HEK293 (cell line): ENCODE data around the gene MDM2.

Experiments used
- CTCF ChIA-PET: fragments of 350-600 bp; formaldehyde crosslinking; extraction: SDS; loops from one replicate; lab custom pipeline; 2021; ENCODE audit warnings: antibody characterized with exemption; lab: Yijun Ruan, JAX
- POLR2A ChIA-PET: fragments of 300-600 bp; formaldehyde crosslinking; extraction: SDS; loops from one replicate; lab custom pipeline; 2020; ENCODE audit warnings: antibody characterized with exemption, inconsistent platforms; lab: Yijun Ruan, JAX
- H3K27ac ChIP-seq: fragments of 200-500 bp; sonication (Bioruptor generic); 2 replicates; pipeline ENCODE4 v1.5.1; 2014; ENCODE audit warnings: low read depth, low read length, control low read depth, inconsistent platforms; ENCODE audit errors: extremely low read depth
- H3K36me3 ChIP-seq, 2 experiments: fragments of 200-500 bp in 1 of 2; sonication (Bioruptor generic) in 1 of 2; 1 replicate in 1 of 2; 2 replicates in 1 of 2; pipeline ENCODE4 v1.5.1; 2014 to 2017; ENCODE audit warnings: inconsistent platforms in 2 of 2, low read length in 2 of 2; ENCODE audit not compliant: control insufficient read depth in 2 of 2, insufficient read depth in 1 of 2
- H3K4me1 ChIP-seq: fragments of 200-500 bp; sonication (Bioruptor generic); 2 replicates; pipeline ENCODE4 v1.5.1; 2014; ENCODE audit warnings: mild to moderate bottlenecking, low read length, inconsistent platforms; ENCODE audit not compliant: control insufficient read depth, insufficient read depth
- H3K4me3 ChIP-seq: 2 replicates; pipeline ENCODE4 v1.5.1; 2011; ENCODE audit warnings: low read depth, mild to moderate bottlenecking, control low read depth, low read length, moderate library complexity
- H3K9me3 ChIP-seq: fragments of 200-500 bp; sonication (Bioruptor generic); 2 replicates; pipeline ENCODE4 v1.5.1; 2014; ENCODE audit warnings: low read depth, low read length, inconsistent platforms; ENCODE audit not compliant: control insufficient read depth, insufficient read depth
- EGR2 ChIP-seq: fragments of 450-650 bp; formaldehyde crosslinking; IDR thresholded peaks from 2 replicates; pipeline ENCODE4 v1.5.1; 2016; ENCODE audit warnings: low read depth, missing biosample characterization, missing genetic modification characterization
- PRDM6 ChIP-seq: fragments of 450-650 bp; formaldehyde crosslinking; IDR thresholded peaks from 2 replicates; pipeline ENCODE4 v1.5.1; 2017; ENCODE audit warnings: missing biosample characterization, missing genetic modification characterization
- TCF7L2 ChIP-seq: IDR thresholded peaks from 2 replicates; pipeline ENCODE4 v1.6.1; 2011; ENCODE audit warnings: low read depth, mild to moderate bottlenecking, inconsistent platforms, low read length, moderate library complexity, borderline replicate concordance
- WT1 ChIP-seq: fragments of 450-650 bp; formaldehyde crosslinking; IDR thresholded peaks from 2 replicates; pipeline ENCODE4 v1.5.1; 2016; ENCODE audit warnings: missing biosample characterization, missing genetic modification characterization
- ZBTB11 ChIP-seq: fragments of 450-650 bp; formaldehyde crosslinking; conservative IDR thresholded peaks from 2 replicates; pipeline ENCODE4 v1.5.1; 2016; ENCODE audit warnings: low read depth, missing biosample characterization, missing genetic modification characterization
- ZBTB26 ChIP-seq: fragments of 450-650 bp; formaldehyde crosslinking; optimal IDR thresholded peaks from 2 replicates; pipeline ENCODE3; 2016; ENCODE audit warnings: missing biosample characterization, mild to moderate bottlenecking, missing genetic modification characterization
- ZFHX2 ChIP-seq: fragments of 450-650 bp; formaldehyde crosslinking; conservative IDR thresholded peaks from 2 replicates; pipeline ENCODE4 v1.5.1; 2016; ENCODE audit warnings: missing biosample characterization, missing genetic modification characterization
- ZIC2 ChIP-seq: fragments of 450-650 bp; formaldehyde crosslinking; IDR thresholded peaks from 2 replicates; pipeline ENCODE4 v1.5.1; 2016; ENCODE audit warnings: missing biosample characterization, missing genetic modification characterization
- ZNF174 ChIP-seq: fragments of 450-650 bp; formaldehyde crosslinking; IDR thresholded peaks from 2 replicates; pipeline ENCODE4 v1.5.0; 2017; ENCODE audit warnings: missing biosample characterization, mild to moderate bottlenecking, missing genetic modification characterization
- ZNF223 ChIP-seq: fragments of 450-650 bp; formaldehyde crosslinking; IDR thresholded peaks from 2 replicates; pipeline ENCODE4 v1.5.1; 2016; ENCODE audit warnings: missing biosample characterization, missing genetic modification characterization
- ZNF398 ChIP-seq: fragments of 450-650 bp; formaldehyde crosslinking; IDR thresholded peaks from 2 replicates; pipeline ENCODE4 v1.5.1; 2017; ENCODE audit warnings: missing biosample characterization, missing genetic modification characterization
- ZNF639 ChIP-seq: fragments of 450-650 bp; formaldehyde crosslinking; IDR thresholded peaks from 2 replicates; pipeline ENCODE4 v1.5.1; 2016; ENCODE audit warnings: missing biosample characterization, missing genetic modification characterization
- ZNF692 ChIP-seq: fragments of 450-650 bp; formaldehyde crosslinking; IDR thresholded peaks from 2 replicates; pipeline ENCODE4 v1.5.1; 2016; ENCODE audit warnings: missing biosample characterization, missing genetic modification characterization
- ZNF776 ChIP-seq: fragments of 450-650 bp; formaldehyde crosslinking; IDR thresholded peaks from 2 replicates; pipeline ENCODE4 v1.5.0; 2017; ENCODE audit warnings: missing biosample characterization, missing genetic modification characterization, borderline replicate concordance

Gene MDM2

GRCh38 chr12:68864604-68865003, 56.6 kb downstream of the MDM2 start:
- POLR2A ChIA-PET = no interaction called here
- CTCF ChIA-PET = interaction anchor here (0.6 kb wide), 1 partner anchor 518 kb away, joined by 3 read pairs; no protein-coding TSS in a partner anchor
- TF ChIP-seq ZNF776 (no peak), ZNF692 (tag by site-specific recombination) (no peak), ZNF223 (no peak), ZNF398 (tag by site-specific recombination) (no peak), ZNF639 (no peak), WT1 (tag by site-specific recombination) (no peak), ZNF174 (tag by site-specific recombination) (no peak), ZBTB26 (tag by site-specific recombination) (no peak), TCF7L2 (no peak)

GRCh38 chr12:68865399-68866164, 57.6 kb downstream of the MDM2 start:
- Histone ChIP-seq H3K36me3 (no peaks in the 10 kb centered on the region), H3K4me3 (no peak overlapping the region), H3K27ac (no peak overlapping the region), H3K9me3 (no peaks in the 10 kb centered on the region), H3K4me1 (0 out of 2 replicates have a peak, but pooled peaks cover 6% of the 10 kb centered on the region)
- peak; percentile 92 for TF ChIP-seq EGR2 (tag by site-specific recombination)
- TF ChIP-seq ZFHX2 (tag by site-specific recombination) = peak; percentile 97
- TF ChIP-seq ZIC2 = no peak
- CTCF ChIA-PET = no interaction called here
- POLR2A ChIA-PET = no interaction called here

More at GRCh38 chr12:68864604-68865003, 56.6 kb downstream of the MDM2 start:
- Histone ChIP-seq H3K27ac (no peak overlapping the region), H3K9me3 (no peaks in the 10 kb centered on the region), H3K36me3 (no peaks in the 10 kb centered on the region), H3K4me3 (no peak overlapping the region), H3K4me1 (0 out of 2 replicates have a peak, but pooled peaks cover 6% of the 10 kb centered on the region)

GRCh38 chr12:68866950-68867349, 59.0 kb downstream of the MDM2 start:
- 0 out of 2 replicates have a peak, but pooled peaks cover 6% of the 10 kb centered on the region for H3K4me1 ChIP-seq
- CTCF ChIA-PET = interaction anchor here (0.8 kb wide), 1 partner anchor 203 kb away, joined by 5 read pairs; no protein-coding TSS in a partner anchor
- H3K27ac ChIP-seq = no peak overlapping the region
- TF ChIP-seq PRDM6 = peak; percentile 35; the same call in 1 of the 2 replicates
- TF ChIP-seq ZBTB11 (tag by site-specific recombination) = no peak
- TF ChIP-seq, all 188 proteins: peak for 1
- no peak overlapping the region for H3K4me3 ChIP-seq
- no peaks in the 10 kb centered on the region for H3K9me3 ChIP-seq
- H3K36me3 ChIP-seq = no peaks in the 10 kb centered on the region
- POLR2A ChIA-PET = no interaction called here
